H1 (cell line): ENCODE measurements around the gene ARHGEF10L. TPM values are rescaled to one million over a fixed set of nuclear protein-coding genes. Genes with fewer than 3 reads are reported as not detected.

Source experiments
- CTCF ChIA-PET: fragments of 300-600 bp; sonication (Branson Sonifier 250); formaldehyde crosslinking; loops from one replicate; lab custom pipeline; 2021; ENCODE audit not compliant: partially characterized antibody; lab: Charles Lee
- POLR2A ChIA-PET: fragments of 300-600 bp; sonication (Branson Sonifier 250); formaldehyde crosslinking; loops from one replicate; lab custom pipeline; 2021; ENCODE audit warnings: inconsistent platforms; ENCODE audit not compliant: partially characterized antibody; lab: Charles Lee
- DNase-seq, 2 experiments: peaks; one replicate each; pipeline versions ENCODE4 v3.0.0 to v3.0.0-alpha.2; 2010 to 2022; ENCODE audit warnings: low spot score in 2 of 2, low read depth in 1 of 2, mixed read lengths in 1 of 2
- FAIRE-seq: peaks from 2 replicates; lab custom pipeline; 2011; peaks lifted over from hg19 to GRCh38; lab: Jason Lieb, UNC
- H2AFZ ChIP-seq: 2 replicates; pipeline ENCODE4 v1.8.1; 2012; ENCODE audit warnings: low read length, inconsistent platforms
- H2AK5ac ChIP-seq: 2 replicates; pipeline ENCODE4 v1.6.1; 2013; ENCODE audit warnings: low read depth, low read length
- H2BK120ac ChIP-seq: replicated peaks from 2 replicates; pipeline ENCODE3; 2013; ENCODE audit warnings: low read depth, low read length, inconsistent platforms
- H2BK12ac ChIP-seq: 2 replicates; pipeline ENCODE4 v1.6.1; 2013; ENCODE audit warnings: low read depth, low read length
- H2BK15ac ChIP-seq: 2 replicates; pipeline ENCODE4 v1.6.1; 2013; ENCODE audit warnings: low read length
- H2BK20ac ChIP-seq: 2 replicates; pipeline ENCODE4 v1.6.1; 2013; ENCODE audit warnings: low read length
- H2BK5ac ChIP-seq: 2 replicates; pipeline ENCODE4 v1.6.1; 2013; ENCODE audit warnings: low read depth, low read length
- H3K14ac ChIP-seq: 2 replicates; pipeline ENCODE4 v1.6.1; 2013; ENCODE audit warnings: inconsistent platforms; ENCODE audit not compliant: insufficient read length
- H3K18ac ChIP-seq: 2 replicates; pipeline ENCODE4 v1.6.1; 2013; ENCODE audit warnings: low read length; ENCODE audit errors: extremely low read depth
- H3K23ac ChIP-seq: 2 replicates; pipeline ENCODE4 v1.6.1; 2013; ENCODE audit warnings: inconsistent platforms; ENCODE audit not compliant: insufficient read length
- H3K23me2 ChIP-seq: 2 replicates; pipeline ENCODE4 v1.6.1; 2013; ENCODE audit warnings: low read depth, low read length
- H3K27ac ChIP-seq: 2 replicates; pipeline ENCODE4 v1.6.1; 2011; ENCODE audit warnings: low read depth, low read length, inconsistent platforms
- H3K27me3 ChIP-seq, 4 experiments: replicated peaks in 1 of 4; 1 replicate in 1 of 4; 2 replicates in 3 of 4; pipeline versions ENCODE4 v1.6.1 to v1.8.1; 2011 to 2013; ENCODE audit warnings: low read length in 3 of 4, mild to moderate bottlenecking in 3 of 4, inconsistent platforms in 2 of 4, mixed read lengths in 2 of 4, moderate library complexity in 1 of 4; ENCODE audit not compliant: control insufficient read depth in 3 of 4, insufficient read depth in 3 of 4; ENCODE audit errors: extremely low read depth in 1 of 4
- H3K36me3 ChIP-seq, 4 experiments: 2 replicates each; pipeline versions ENCODE4 v1.6.1 to v1.8.1; 2011 to 2013; ENCODE audit warnings: mild to moderate bottlenecking in 4 of 4, low read length in 3 of 4, moderate library complexity in 2 of 4, control low read depth in 1 of 4, inconsistent platforms in 1 of 4; ENCODE audit not compliant: insufficient read depth in 4 of 4, control insufficient read depth in 2 of 4
- H3K4ac ChIP-seq: replicated peaks from 2 replicates; pipeline ENCODE3; 2013; ENCODE audit warnings: low read length, low read depth, mixed read lengths, inconsistent platforms; ENCODE audit not compliant: insufficient read length
- H3K4me1 ChIP-seq, 4 experiments: replicated peaks in 1 of 4; 1 replicate in 1 of 4; 2 replicates in 3 of 4; pipeline versions ENCODE4 v1.6.1 to v1.8.1; 2011 to 2013; ENCODE audit warnings: low read length in 3 of 4, inconsistent platforms in 2 of 4, mixed read lengths in 1 of 4; ENCODE audit not compliant: insufficient read depth in 4 of 4, control insufficient read depth in 3 of 4
- H3K4me2 ChIP-seq, 2 experiments: 2 replicates each; pipeline versions ENCODE4 v1.6.1 to v1.8.1; 2011 to 2013; ENCODE audit warnings: low read depth in 2 of 2, low read length in 2 of 2, control low read depth in 1 of 2, inconsistent platforms in 1 of 2, mild to moderate bottlenecking in 1 of 2; ENCODE audit not compliant: insufficient read depth in 1 of 2
- H3K4me3 ChIP-seq, 4 experiments: fragments of 200-600, 300-600 bp in 1 of 4; sonication (generic), shearing (Covaris generic), sonication (Bioruptor Twin) in 1 of 4; 2 replicates each; pipeline versions ENCODE4 v1.5.1 to v1.8.1; 2011 to 2016; ENCODE audit warnings: low read length in 4 of 4, low read depth in 3 of 4, control low read depth in 2 of 4, inconsistent platforms in 2 of 4, mild to moderate bottlenecking in 2 of 4, mixed read lengths in 1 of 4, moderate library complexity in 1 of 4; ENCODE audit not compliant: insufficient read depth in 2 of 4; ENCODE audit errors: extremely low read depth in 1 of 4
- H3K56ac ChIP-seq: replicated peaks from 2 replicates; pipeline ENCODE3; 2013; ENCODE audit warnings: low read depth, mild to moderate bottlenecking, mixed read lengths, low read length, inconsistent platforms; ENCODE audit not compliant: insufficient read length
- H3K79me1 ChIP-seq: 2 replicates; pipeline ENCODE4 v1.6.1; 2013; ENCODE audit warnings: low read depth, low read length, control low read depth
- H3K79me2 ChIP-seq, 2 experiments: 2 replicates each; pipeline versions ENCODE4 v1.6.1 to v1.8.1; 2012 to 2013; ENCODE audit warnings: low read length in 2 of 2, mild to moderate bottlenecking in 2 of 2, inconsistent platforms in 1 of 2; ENCODE audit not compliant: insufficient read depth in 2 of 2, control insufficient read depth in 1 of 2
- H3K9ac ChIP-seq, 4 experiments: replicated peaks in 1 of 4; 1 replicate in 1 of 4; 2 replicates in 3 of 4; pipeline versions ENCODE4 v1.6.1 to v1.8.1; 2011 to 2013; ENCODE audit warnings: low read depth in 3 of 4, low read length in 3 of 4, control low read depth in 2 of 4, mild to moderate bottlenecking in 2 of 4, moderate library complexity in 2 of 4, inconsistent platforms in 1 of 4; ENCODE audit errors: extremely low read depth in 1 of 4
- H3K9me3 ChIP-seq, 2 experiments: 2 replicates each; pipeline versions ENCODE4 v1.6.1 to v1.8.1; 2012 to 2013; ENCODE audit warnings: mild to moderate bottlenecking in 2 of 2, moderate library complexity in 2 of 2, control low read depth in 1 of 2, inconsistent platforms in 1 of 2, low read depth in 1 of 2, low read length in 1 of 2, mixed read lengths in 1 of 2; ENCODE audit not compliant: insufficient read depth in 2 of 2
- H4K20me1 ChIP-seq, 2 experiments: replicated peaks in 1 of 2; 2 replicates each; pipeline versions ENCODE3 to v1.8.1; 2011 to 2013; ENCODE audit warnings: inconsistent platforms in 2 of 2, low read length in 2 of 2, mild to moderate bottlenecking in 1 of 2; ENCODE audit not compliant: insufficient read depth in 2 of 2, control insufficient read depth in 1 of 2
- H4K5ac ChIP-seq: 2 replicates; pipeline ENCODE4 v1.6.1; 2013; ENCODE audit warnings: low read length, low read depth, mixed read lengths, inconsistent platforms; ENCODE audit not compliant: insufficient read length
- H4K8ac ChIP-seq: 2 replicates; pipeline ENCODE4 v1.8.0; 2013; ENCODE audit warnings: mild to moderate bottlenecking, moderate library complexity, low read length, inconsistent platforms; ENCODE audit not compliant: insufficient read depth; ENCODE audit errors: extremely low read depth
- H4K91ac ChIP-seq: replicated peaks from 2 replicates; pipeline ENCODE3; 2013; ENCODE audit warnings: low read length, mixed read lengths, inconsistent platforms; ENCODE audit not compliant: insufficient read length
- CHD2 ChIP-seq: IDR thresholded peaks from 2 replicates; pipeline ENCODE4 v1.6.1; 2012; ENCODE audit warnings: low read length, improper control_type of control experiment
- WGBS, 2 experiments: shearing (Covaris generic) in 1 of 2; methylation state at CpG; one replicate each; pipeline versions ENCODE4 v1.1.6 to v1.1.7; 2013 to 2015; ENCODE audit warnings: low lambda C conversion rate in 2 of 2, mixed read lengths in 2 of 2, inconsistent platforms in 1 of 2, low coverage in 1 of 2, missing lambda C conversion rate in 1 of 2; ENCODE audit not compliant: insufficient replicate concordance in 2 of 2, insufficient coverage in 1 of 2, insufficient read length in 1 of 2; ENCODE audit errors: extremely low coverage in 1 of 2, missing lambda C conversion rate in 1 of 2; 5-methylcytosine and 5-hydroxymethylcytosine counted together
- polyA plus RNA-seq, 7 experiments: library from polyadenylated mRNA; depleted of rRNA in 3 of 7; stranded (reverse) in 5 of 7; unstranded in 2 of 7; fragments of >200 nt in 5 of 7; fragments of 200-250 nt in 2 of 7; gene quantifications; 1 replicate in 5 of 7; 2 replicates in 1 of 7; 4 replicates in 1 of 7; pipeline versions ENCODE4 v1.2.1 to v1.2.3, GENCODE V29; 2011 to 2013; ENCODE audit warnings: missing spikeins in 2 of 7, mixed read lengths in 2 of 7
- total RNA-seq: library from RNA; stranded (reverse); fragmentation: NEBNext Ultra II Directional; extraction: Animal tissue kit (Norgen Biotek cat#: 25700); gene quantifications from 2 replicates; pipeline ENCODE4 v1.2.1, GENCODE V29; 2021

Gene ARHGEF10L
- total and polyA plus RNA-seq, 2 of the 8 experiments (the other 6 are each of a cell fraction or from before 2014, with no cell fraction given), result 33.6 to 39.6 TPM

DNA sequence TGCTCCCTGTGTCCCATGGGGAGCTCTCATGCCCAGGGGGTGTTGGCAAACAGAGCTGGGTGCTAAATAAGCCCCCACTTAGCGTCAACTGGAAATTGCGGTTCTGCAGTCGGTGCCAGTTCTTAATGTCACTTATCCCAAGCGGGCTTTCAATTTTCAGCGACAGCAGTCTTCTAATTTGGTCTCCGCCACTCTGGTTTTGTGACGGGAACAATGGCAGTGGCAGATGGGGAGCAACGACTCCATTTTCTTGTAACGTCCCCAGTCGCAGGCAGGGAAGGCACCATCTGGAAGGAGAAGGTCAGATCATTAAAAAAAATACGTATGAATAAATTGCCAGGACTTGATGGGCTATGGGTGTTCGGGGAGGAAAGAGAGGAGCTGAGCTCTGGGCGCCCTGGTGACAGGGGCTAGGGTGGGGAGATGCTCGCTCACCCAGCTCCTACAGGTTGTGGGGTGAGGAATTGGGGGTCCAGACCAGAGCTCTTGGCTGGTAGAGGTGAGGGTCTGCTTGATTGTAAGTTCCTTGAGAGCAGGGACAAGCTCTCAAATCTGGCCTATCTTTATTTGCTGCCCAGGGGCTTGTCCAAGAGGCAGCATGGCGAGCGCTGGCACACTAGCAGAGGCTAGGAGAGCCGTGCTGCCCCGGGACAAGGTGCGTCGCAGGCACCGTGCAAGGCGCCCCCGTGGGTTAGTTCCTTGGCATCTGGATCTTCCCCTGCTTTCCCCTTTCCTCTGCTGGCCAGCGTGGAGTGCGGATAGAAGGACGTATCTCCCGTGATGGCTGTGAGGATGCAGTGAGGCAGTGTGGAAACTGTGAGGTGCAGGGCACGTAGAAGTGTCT, 105.8 kb downstream of the ARHGEF10L start:
- 0 out of 2 replicates have a peak overlapping the region, but pooled peaks have one; percentile 17 for H4K8ac ChIP-seq
- no peak for TF ChIP-seq CHD2
- H3K4me1 ChIP-seq, result 0 out of 7 replicates have a peak, but pooled peaks cover 0 to 2% (median 0%) of the 10 kb centered on the region in 4 experiments
- no peak overlapping the region for H4K91ac ChIP-seq
- 93% methylated on average over 28 of the region's 28 CpGs; no CpG with 5 or more reads in 1 of the 2 experiments for WGBS, 2 experiments
- ChIA-PET POLR2A (interaction anchor here (0.6 kb wide), 1 partner anchor 444 kb away, joined by 3 read pairs; no protein-coding TSS in a partner anchor), CTCF (interaction anchor here (0.8 to 4.0 kb wide), 7 partner anchors 8 to 150 kb away, joined by 3 to 22 read pairs (median 6); no protein-coding TSS in a partner anchor)
- no peak overlapping the region for H3K27ac ChIP-seq
- H3K14ac ChIP-seq, result peak overlapping the region; percentile 45
- H3K27me3 ChIP-seq, result no peaks in the 10 kb centered on the region
- no peak overlapping the region for H2BK5ac ChIP-seq
- H3K56ac ChIP-seq, result no peak overlapping the region
- H2BK120ac ChIP-seq, result no peak overlapping the region
- H3K79me2 ChIP-seq, result no peaks in the 10 kb centered on the region
- no peak overlapping the region for H3K4me2 ChIP-seq
- H4K5ac ChIP-seq, result no peak overlapping the region
- H3K4me3 ChIP-seq, result no peak overlapping the region
- DNase-seq (no peak), FAIRE-seq (no peak)
- no peak overlapping the region for H3K23ac ChIP-seq
- no peaks in the 10 kb centered on the region for H3K23me2 ChIP-seq
- H3K9ac ChIP-seq, result no peak overlapping the region
- no peak overlapping the region for H2BK12ac ChIP-seq
- no peaks in the 10 kb centered on the region for H3K9me3 ChIP-seq
- no peak overlapping the region for H2AFZ ChIP-seq
- no peak overlapping the region for H3K4ac ChIP-seq
- H2BK15ac ChIP-seq, result no peak overlapping the region
- no peak overlapping the region for H2AK5ac ChIP-seq
- H2BK20ac ChIP-seq, result no peak overlapping the region
- H3K79me1 ChIP-seq, result no peaks in the 10 kb centered on the region; the same call in 1 of the 2 replicates
- H3K18ac ChIP-seq, result no peak overlapping the region
- peaks cover 3% of the 10 kb centered on the region in 2 experiments for H4K20me1 ChIP-seq
- H3K36me3 ChIP-seq, result peaks cover 0 to 10% (median 5%) of the 10 kb centered on the region in 4 experiments; a peak in 5 of 8 replicates
